Activated B cell treated with CpG ODN at 0.5 μM for 24 hours (primary cell): ENCODE measurements around the gene AKAP1. TPM values are rescaled to one million over a fixed set of nuclear protein-coding genes. Genes with fewer than 3 reads are reported as not detected.
"Not testable (repeated sequence)": the region's sequence is repeated elsewhere in the genome, so short reads cannot be mapped to it uniquely, and the experiment has no call there.

Experiments used
- ATAC-seq: fragments of 200-7000 bp; cut with Tn5 transposase; one replicate; pipeline ENCODE4 v1.10.0; 2021; ENCODE audit warnings: low read depth, mild to moderate bottlenecking, moderate library complexity
- CTCF ChIA-PET: fragments of 350-600 bp; sonication (Branson Sonifier 250); formaldehyde crosslinking; loops from one replicate; lab custom pipeline; 2021; ENCODE audit warnings: antibody characterized with exemption; lab: Charles Lee
- POLR2A ChIA-PET: fragments of 350-600 bp; sonication (Branson Sonifier 250); formaldehyde crosslinking; loops from one replicate; lab custom pipeline; 2021; ENCODE audit warnings: antibody characterized with exemption; lab: Charles Lee
- DNase-seq: peaks from one replicate; pipeline ENCODE4 v3.0.0; 2022
- H3K27ac Mint-ChIP-seq: one replicate; pipeline ENCODE4 v1.8.0; 2020; ENCODE audit warnings: mixed read lengths
- H3K27me3 Mint-ChIP-seq: one replicate; pipeline ENCODE4 v1.8.0; 2021; ENCODE audit warnings: mixed read lengths
- H3K36me3 Mint-ChIP-seq: one replicate; pipeline ENCODE4 v1.8.0; 2021; ENCODE audit warnings: low read depth, mixed read lengths
- H3K4me1 Mint-ChIP-seq: one replicate; pipeline ENCODE4 v1.8.0; 2021; ENCODE audit warnings: mixed read lengths
- H3K4me3 Mint-ChIP-seq: one replicate; pipeline ENCODE4 v1.8.0; 2020; ENCODE audit warnings: mild to moderate bottlenecking, mixed read lengths
- H3K9me3 Mint-ChIP-seq: one replicate; pipeline ENCODE4 v1.8.0; 2020; ENCODE audit warnings: mixed read lengths
- intact Hi-C: fragments of 100-400 bp; cut with micrococcal nuclease; formaldehyde crosslinking; loops from one replicate; pipeline ENCODE4 v1.15.1; 2024
- total RNA-seq: library from RNA; stranded (reverse); gene quantifications from 2 replicates; pipeline ENCODE4 v1.2.3, GENCODE V29; 2022
- TF ChIP-seq, protein P1 (sequence below): fragments of 200-600 bp; IDR thresholded peaks from one replicate; pipeline ENCODE4 v1.8.0; 2022; ENCODE audit warnings: antibody characterized with exemption, mild to moderate bottlenecking

AKAP1 gene
- total RNA-seq, 1 donor from 2014 or later: 22.5 TPM

DNA sequence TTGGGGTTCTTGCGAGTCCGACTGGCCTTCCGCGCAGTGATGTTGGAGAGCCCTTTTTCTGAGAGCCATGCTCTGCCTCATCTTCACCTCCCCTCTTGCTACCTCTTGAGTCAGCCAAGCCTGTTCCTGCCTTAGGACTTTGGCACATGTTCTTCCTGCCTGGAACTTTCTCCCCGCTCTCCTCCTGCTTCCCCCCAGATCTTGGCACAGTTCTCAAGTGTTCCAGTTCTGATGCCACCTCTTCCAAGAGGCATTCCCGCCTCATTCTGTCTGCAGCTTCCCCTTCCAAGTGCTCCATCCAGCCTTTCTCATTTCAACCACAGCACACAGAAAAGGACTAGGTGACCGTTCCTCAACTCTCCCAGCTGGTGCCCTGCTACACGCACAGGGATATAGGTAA is 7.7 kb downstream of the AKAP1 start:
- Mint-ChIP-seq H3K4me3 (no peak overlapping the region), H3K9me3 (no peaks in the 10 kb centered on the region), H3K4me1 (peaks cover 9% of the 10 kb centered on the region), H3K27me3 (no peaks in the 10 kb centered on the region), H3K27ac (no peak overlapping the region), H3K36me3 (no peaks in the 10 kb centered on the region)
- CTCF ChIA-PET: no interaction called here
- DNase-seq: no peak
- intact Hi-C loops: no loop called here
- POLR2A ChIA-PET: no interaction called here
- TF ChIP-seq, protein P1, sequence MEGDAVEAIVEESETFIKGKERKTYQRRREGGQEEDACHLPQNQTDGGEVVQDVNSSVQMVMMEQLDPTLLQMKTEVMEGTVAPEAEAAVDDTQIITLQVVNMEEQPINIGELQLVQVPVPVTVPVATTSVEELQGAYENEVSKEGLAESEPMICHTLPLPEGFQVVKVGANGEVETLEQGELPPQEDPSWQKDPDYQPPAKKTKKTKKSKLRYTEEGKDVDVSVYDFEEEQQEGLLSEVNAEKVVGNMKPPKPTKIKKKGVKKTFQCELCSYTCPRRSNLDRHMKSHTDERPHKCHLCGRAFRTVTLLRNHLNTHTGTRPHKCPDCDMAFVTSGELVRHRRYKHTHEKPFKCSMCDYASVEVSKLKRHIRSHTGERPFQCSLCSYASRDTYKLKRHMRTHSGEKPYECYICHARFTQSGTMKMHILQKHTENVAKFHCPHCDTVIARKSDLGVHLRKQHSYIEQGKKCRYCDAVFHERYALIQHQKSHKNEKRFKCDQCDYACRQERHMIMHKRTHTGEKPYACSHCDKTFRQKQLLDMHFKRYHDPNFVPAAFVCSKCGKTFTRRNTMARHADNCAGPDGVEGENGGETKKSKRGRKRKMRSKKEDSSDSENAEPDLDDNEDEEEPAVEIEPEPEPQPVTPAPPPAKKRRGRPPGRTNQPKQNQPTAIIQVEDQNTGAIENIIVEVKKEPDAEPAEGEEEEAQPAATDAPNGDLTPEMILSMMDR: no peak
- ATAC-seq: no peak

DNA sequence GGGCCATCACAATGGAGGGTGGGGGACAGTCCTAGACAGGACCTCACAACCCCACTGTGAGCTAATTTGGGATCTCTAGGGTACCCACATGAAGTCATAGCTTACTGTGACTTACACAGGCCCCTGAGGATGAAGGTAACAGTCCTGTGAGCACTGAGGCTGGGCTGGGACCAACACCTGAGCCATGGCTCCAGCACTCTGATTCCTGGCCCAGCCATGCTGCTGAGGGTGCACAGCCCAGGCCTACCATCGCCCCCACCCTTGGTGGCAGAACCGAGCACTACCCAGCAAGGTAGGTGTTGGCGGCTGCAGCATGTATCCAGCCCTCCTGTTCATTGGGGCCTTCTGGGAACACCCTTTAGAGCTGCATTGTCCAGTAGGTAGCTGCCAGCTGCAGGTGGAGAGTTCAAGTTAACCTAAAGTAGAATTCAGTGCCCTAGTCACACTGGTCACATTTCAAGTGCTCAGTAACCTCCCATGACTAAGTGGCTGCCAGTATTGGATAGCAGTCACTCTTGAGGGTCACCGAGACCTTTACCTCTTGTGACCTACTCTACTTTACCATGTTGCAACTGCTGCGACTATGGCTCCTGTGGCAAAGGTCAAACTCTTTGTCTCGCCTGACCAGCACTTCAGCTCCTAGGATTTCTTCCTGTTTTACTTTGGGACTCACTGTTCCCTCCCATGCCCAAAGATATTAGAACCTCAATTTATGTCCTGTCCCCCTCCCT is 11.6 kb downstream of the AKAP1 start:
- no peaks in the 10 kb centered on the region for H3K36me3 Mint-ChIP-seq
- POLR2A ChIA-PET: no interaction called here
- intact Hi-C loops: no loop called here
- TF ChIP-seq, protein P1: no peak
- H3K4me1 Mint-ChIP-seq: peaks cover 26% of the 10 kb centered on the region
- no peak overlapping the region for H3K27ac Mint-ChIP-seq
- H3K27me3 Mint-ChIP-seq: no peaks in the 10 kb centered on the region
- no peak for DNase-seq
- no peak overlapping the region for H3K4me3 Mint-ChIP-seq
- CTCF ChIA-PET: no interaction called here
- no peaks in the 10 kb centered on the region for H3K9me3 Mint-ChIP-seq
- ATAC-seq: no peak

DNA sequence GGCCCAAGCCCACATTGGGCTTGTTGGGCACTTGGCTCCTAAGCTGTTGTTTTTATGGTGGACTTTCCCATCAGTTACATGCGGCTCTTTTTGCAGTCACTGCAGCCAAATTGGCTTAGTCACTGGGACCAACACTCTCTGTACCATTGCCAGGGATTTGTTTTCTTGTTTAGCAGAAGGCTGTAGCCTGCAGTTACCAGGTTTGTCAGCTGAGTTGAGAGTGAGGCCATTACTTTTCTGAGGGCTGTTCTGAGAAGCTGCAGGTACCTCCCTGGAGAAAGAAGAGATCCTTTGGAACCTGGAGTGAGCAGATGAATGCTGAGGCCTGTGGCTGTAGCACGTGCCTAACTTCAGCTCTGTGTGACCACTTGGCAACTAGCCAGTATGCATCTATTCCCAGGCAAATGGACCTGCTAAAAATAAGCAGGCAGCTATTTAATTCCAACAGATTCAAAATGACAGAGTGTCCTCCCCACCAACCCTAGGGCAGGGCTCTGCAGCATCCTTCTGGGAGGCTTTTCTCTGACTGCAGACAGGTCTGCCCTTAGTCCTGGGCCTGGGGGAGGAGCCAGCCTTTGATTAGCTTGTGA is 12.9 kb downstream of the AKAP1 start:
- peaks cover 30% of the 10 kb centered on the region for H3K4me1 Mint-ChIP-seq
- no peak overlapping the region for H3K27ac Mint-ChIP-seq
- no peak for DNase-seq
- ChIA-PET CTCF (no interaction called here), POLR2A (no interaction called here)
- H3K36me3 Mint-ChIP-seq: no peaks in the 10 kb centered on the region
- no peak for ATAC-seq
- intact Hi-C loops: no loop called here
- H3K27me3 Mint-ChIP-seq: no peaks in the 10 kb centered on the region
- H3K4me3 Mint-ChIP-seq: no peak overlapping the region
- no peaks in the 10 kb centered on the region for H3K9me3 Mint-ChIP-seq
- TF ChIP-seq, protein P1: no peak

DNA sequence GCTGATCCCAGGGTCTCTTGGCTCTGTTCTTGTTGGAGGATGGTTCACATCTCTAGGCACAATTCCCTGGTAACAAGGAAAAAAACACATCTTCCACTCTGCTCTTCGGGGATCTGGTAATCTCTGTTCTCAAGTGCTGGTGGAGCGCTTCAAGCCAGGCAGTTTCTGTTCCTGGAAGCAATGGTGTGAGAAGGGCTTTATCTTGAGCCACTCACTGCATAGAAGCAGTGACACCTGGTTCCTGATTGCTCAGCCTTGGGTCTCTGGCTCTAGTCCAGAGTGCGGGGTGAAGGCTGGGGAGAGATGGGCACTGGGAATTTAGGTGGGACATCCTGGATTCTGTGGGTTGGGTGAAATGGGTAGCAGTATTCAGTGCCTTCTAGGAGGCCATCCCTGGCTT is 14.1 kb downstream of the AKAP1 start:
- ChIA-PET POLR2A (no interaction called here), CTCF (no interaction called here)
- TF ChIP-seq, protein P1: no peak
- Mint-ChIP-seq H3K36me3 (no peaks in the 10 kb centered on the region), H3K27me3 (no peaks in the 10 kb centered on the region), H3K27ac (peak overlapping the region; percentile 9), H3K4me3 (peak overlapping the region; percentile 36), H3K4me1 (peaks cover 32% of the 10 kb centered on the region), H3K9me3 (no peaks in the 10 kb centered on the region)
- ATAC-seq: peak; percentile 66
- intact Hi-C loops: no loop called here
- DNase-seq: no peak

DNA sequence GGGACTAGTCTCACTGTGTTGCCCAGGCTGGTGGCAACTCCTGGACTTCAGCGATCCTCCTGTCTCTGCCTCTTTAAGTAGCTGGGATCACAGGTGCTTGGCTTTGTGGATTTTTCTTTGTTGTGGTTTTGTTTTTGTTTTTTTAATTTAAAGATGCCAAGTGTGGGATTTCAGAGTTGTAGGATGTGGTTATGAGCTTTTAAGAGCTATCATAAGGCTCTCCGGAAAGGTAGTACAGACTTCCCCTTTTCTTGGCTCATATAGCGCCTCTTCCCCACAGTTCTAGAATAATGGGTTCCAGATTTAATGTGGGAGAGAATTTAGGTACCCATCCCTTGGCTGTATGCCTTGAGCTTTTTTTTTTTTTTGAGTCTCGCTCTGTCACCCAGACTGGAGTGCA is 17.1 kb downstream of the AKAP1 start:
- TF ChIP-seq, protein P1: no peak
- Mint-ChIP-seq H3K27me3 (no peaks in the 10 kb centered on the region), H3K27ac (peak overlapping the region; percentile 73), H3K36me3 (peaks cover 15% of the 10 kb centered on the region), H3K4me1 (peaks cover 32% of the 10 kb centered on the region), H3K9me3 (no peaks in the 10 kb centered on the region), H3K4me3 (no peak overlapping the region)
- intact Hi-C loops: no loop called here
- no peak for DNase-seq
- ChIA-PET POLR2A (interaction anchor here (1.2 kb wide), 1 partner anchor 16 kb away, joined by 4 read pairs; no protein-coding TSS in a partner anchor), CTCF (no interaction called here)
- ATAC-seq: no peak

DNA sequence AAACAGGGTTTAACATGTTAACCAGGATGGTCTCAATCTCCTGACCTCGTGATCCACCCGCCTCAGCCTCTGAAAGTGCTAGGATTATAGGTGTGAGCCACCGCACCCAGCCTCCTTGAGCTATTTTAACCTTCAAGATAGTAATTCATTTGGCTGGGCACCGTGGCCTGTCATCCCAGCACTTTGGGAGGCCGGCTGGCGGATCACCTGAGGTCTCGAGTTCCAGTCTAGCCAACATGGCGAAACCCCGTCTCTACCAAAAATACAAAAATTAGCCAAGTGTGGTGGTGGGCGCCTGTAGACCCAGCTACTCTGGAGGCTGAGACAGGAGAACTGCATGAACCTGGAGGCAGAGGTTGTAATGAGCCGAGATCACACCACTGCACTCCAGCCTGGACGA is 17.6 kb downstream of the AKAP1 start:
- ATAC-seq, H3K9me3 Mint-ChIP-seq, DNase-seq, CTCF ChIA-PET, intact Hi-C loops, H3K27me3 Mint-ChIP-seq, H3K4me3 Mint-ChIP-seq, H3K27ac Mint-ChIP-seq: not testable (repeated sequence)
- POLR2A ChIA-PET: interaction anchor here (1.2 kb wide), 1 partner anchor 17 kb away, joined by 4 read pairs; no protein-coding TSS in a partner anchor
- Mint-ChIP-seq H3K4me1 (peaks cover 32% of the 10 kb centered on the region), H3K36me3 (peaks cover 16% of the 10 kb centered on the region)
